PFSK-1 (cell line): ENCODE data around the gene PYROXD2.

Experiments used
- FOXP2 ChIP-seq: optimal IDR thresholded peaks from 2 replicates; pipeline ENCODE3; 2011; ENCODE audit warnings: borderline replicate concordance, control low read depth, inconsistent platforms; ENCODE audit not compliant: insufficient read depth; ENCODE audit errors: extremely low read length, extremely low read depth
- POLR2AphosphoS5 ChIP-seq: IDR thresholded peaks from 2 replicates; pipeline ENCODE4 v1.6.1; 2012; ENCODE audit warnings: low read depth, mild to moderate bottlenecking, control low read depth, low read length, moderate library complexity
- REST ChIP-seq, 2 experiments: IDR thresholded peaks; 2 replicates each; pipeline versions ENCODE4 v1.6.1 to v1.8.0; 2011 to 2012; ENCODE audit warnings: low read depth in 2 of 2, low read length in 2 of 2, control low read depth in 1 of 2, inconsistent platforms in 1 of 2, mild to moderate bottlenecking in 1 of 2, moderate library complexity in 1 of 2; ENCODE audit not compliant: insufficient read depth in 1 of 2
- SIN3A ChIP-seq: IDR thresholded peaks from 2 replicates; pipeline ENCODE4 v1.6.1; 2012; ENCODE audit warnings: mild to moderate bottlenecking, low read length, moderate library complexity, borderline replicate concordance; ENCODE audit not compliant: insufficient read depth
- TAF1 ChIP-seq: IDR thresholded peaks from 2 replicates; pipeline ENCODE4 v1.6.1; 2012; ENCODE audit warnings: low read length, control low read depth, borderline replicate concordance; ENCODE audit not compliant: insufficient read depth

PYROXD2 gene

GRCh38 chr10:98404571-98405359, 10.2 kb downstream of the PYROXD2 start:
- no peak for TF ChIP-seq POLR2AphosphoS5
- no peak for TF ChIP-seq FOXP2
- TF ChIP-seq TAF1: no peak
- TF ChIP-seq REST (IDR thresholded peaks at IDR 0.05; ENCODE audit: insufficient read depth in 1 of 2, low read depth in 2 of 2, low read length in 2 of 2): no peak
- TF ChIP-seq SIN3A: no peak

GRCh38 chr10:98403812-98404504, 11.0 kb downstream of the PYROXD2 start:
- TF ChIP-seq SIN3A (no peak), POLR2AphosphoS5 (no peak), REST (IDR thresholded peaks at IDR 0.05; ENCODE audit: insufficient read depth in 1 of 2, low read depth in 2 of 2, low read length in 2 of 2) (no peak), FOXP2 (no peak), TAF1 (no peak)

GRCh38 chr10:98402931-98403718, 11.9 kb downstream of the PYROXD2 start:
- no peak for TF ChIP-seq FOXP2

GRCh38 chr10:98402478-98402877, 12.5 kb downstream of the PYROXD2 start:
- TF ChIP-seq TAF1 (no peak), FOXP2 (no peak), POLR2AphosphoS5 (no peak), REST (IDR thresholded peaks at IDR 0.05; ENCODE audit: insufficient read depth in 1 of 2, low read depth in 2 of 2, low read length in 2 of 2) (no peak), SIN3A (no peak)

- TF ChIP-seq POLR2AphosphoS5 (no peak), TAF1 (no peak), FOXP2 (no peak), SIN3A (no peak), REST (IDR thresholded peaks at IDR 0.05; ENCODE audit: insufficient read depth in 1 of 2, low read depth in 2 of 2, low read length in 2 of 2) (no peak)
Observed at GRCh38 chr10:98400482-98400881, 14.5 kb downstream of the PYROXD2 start.
